H1 (cell line): ENCODE results near the gene GCM1.

Source experiments
- ASH2L ChIP-seq: fragments of 200-600, 300-600 bp; sonication (generic); IDR thresholded peaks from one replicate; pipeline ENCODE4 v1.7.1; 2017; ENCODE audit warnings: low read length
- CBX8 ChIP-seq: fragments of 300-800, 300-1000 bp; sonication (generic); IDR thresholded peaks from 2 replicates; pipeline ENCODE4 v1.7.1; 2016; ENCODE audit warnings: low read depth, low read length, borderline replicate concordance
- CTCF ChIP-seq, 3 experiments: IDR thresholded peaks; 1 replicate in 2 of 3; 2 replicates in 1 of 3; pipeline versions ENCODE4 v1.5.1 to v1.6.1; 2011; ENCODE audit warnings: low read length in 3 of 3, mild to moderate bottlenecking in 3 of 3, inconsistent platforms in 2 of 3, low read depth in 1 of 3, moderate library complexity in 1 of 3; ENCODE audit not compliant: insufficient read depth in 1 of 3; ENCODE audit errors: control extremely low read depth in 1 of 3
- JUND ChIP-seq: IDR thresholded peaks from 2 replicates; pipeline ENCODE4 v1.6.1; 2011; ENCODE audit warnings: mild to moderate bottlenecking, improper control_type of control experiment, low read length
- POLR2A ChIP-seq, 2 experiments: IDR thresholded peaks; 1 replicate in 1 of 2; 2 replicates in 1 of 2; pipeline ENCODE4 v1.6.1; 2011; ENCODE audit warnings: low read depth in 2 of 2, low read length in 2 of 2, mild to moderate bottlenecking in 2 of 2; ENCODE audit errors: control extremely low read depth in 1 of 2
- RAD21 ChIP-seq, 2 experiments: IDR thresholded peaks in 1 of 2; conservative IDR thresholded peaks in 1 of 2; 2 replicates each; pipeline ENCODE4 v1.6.1; 2011; ENCODE audit warnings: low read depth in 2 of 2, low read length in 2 of 2, improper control_type of control experiment in 1 of 2, inconsistent platforms in 1 of 2, mild to moderate bottlenecking in 1 of 2, moderate library complexity in 1 of 2
- SUZ12 ChIP-seq: fragments of 200-600 bp; sonication (generic); IDR thresholded peaks from 2 replicates; pipeline ENCODE4 v1.6.1; 2012; ENCODE audit warnings: mild to moderate bottlenecking, inconsistent platforms, low read length, moderate library complexity, mixed read lengths
- YY1 ChIP-seq: IDR thresholded peaks from 2 replicates; pipeline ENCODE4 v1.6.1; 2011; ENCODE audit warnings: low read depth, mild to moderate bottlenecking, low read length

- TF ChIP-seq CTCF (IDR thresholded peaks at IDR 0.05; ENCODE audit: control extremely low read depth in 1 of 3, insufficient read depth in 1 of 3, low read depth in 1 of 3, low read length in 3 of 3) (peak; percentile 73 to 88 (median 77)), RAD21 (IDR thresholded peaks at IDR 0.05 in 1 of 2, conservative IDR thresholded peaks at IDR 0.05 in 1 of 2; ENCODE audit: low read depth in 2 of 2, low read length in 2 of 2) (peak; percentile 62 to 73), POLR2A (IDR thresholded peaks at IDR 0.05; ENCODE audit: control extremely low read depth in 1 of 2, low read depth in 2 of 2, low read length in 2 of 2) (no peak), JUND (no peak), ASH2L (no peak), SUZ12 (no peak), CBX8 (no peak), YY1 (no peak)
These were observed 3.0 kb upstream of the GCM1 start for GRCh38 chr6:53151676-53152075.
